GM23338 (cell line): ENCODE results near the gene SLC17A8.

ENCODE experiments used
- EZH2 ChIP-seq: fragments of 200-600 bp; sonication (generic); IDR thresholded peaks from one replicate; pipeline ENCODE4 v1.8.0; 2017; ENCODE audit warnings: antibody characterized with exemption, mild to moderate bottlenecking, low read depth; ENCODE audit not compliant: unreplicated experiment
- POLR2AphosphoS5 ChIP-seq: IDR thresholded peaks from 2 replicates; pipeline ENCODE4 v1.6.1; 2016; ENCODE audit warnings: antibody characterized with exemption, low read depth
- ZNF114 ChIP-seq: fragments of 250-450 bp; sonication (Bioruptor Pico); IDR thresholded peaks from 2 replicates; pipeline ENCODE4 v1.5.0; 2020; ENCODE audit warnings: mild to moderate bottlenecking, moderate library complexity
- TF ChIP-seq, protein P1 (sequence below), 2 experiments: fragments of 200-600 bp in 1 of 2; sonication (generic) in 1 of 2; conservative IDR thresholded peaks; 2 replicates each; pipeline versions ENCODE4 v1.5.1 to v1.6.1; 2016 to 2017; ENCODE audit warnings: antibody characterized with exemption in 2 of 2, low read depth in 2 of 2, mild to moderate bottlenecking in 2 of 2, moderate library complexity in 1 of 2
- TF ChIP-seq, protein P2 (sequence below): IDR thresholded peaks from one replicate; pipeline ENCODE4 v1.6.1; 2018; ENCODE audit warnings: antibody characterized with exemption; ENCODE audit not compliant: unreplicated experiment

DNA sequence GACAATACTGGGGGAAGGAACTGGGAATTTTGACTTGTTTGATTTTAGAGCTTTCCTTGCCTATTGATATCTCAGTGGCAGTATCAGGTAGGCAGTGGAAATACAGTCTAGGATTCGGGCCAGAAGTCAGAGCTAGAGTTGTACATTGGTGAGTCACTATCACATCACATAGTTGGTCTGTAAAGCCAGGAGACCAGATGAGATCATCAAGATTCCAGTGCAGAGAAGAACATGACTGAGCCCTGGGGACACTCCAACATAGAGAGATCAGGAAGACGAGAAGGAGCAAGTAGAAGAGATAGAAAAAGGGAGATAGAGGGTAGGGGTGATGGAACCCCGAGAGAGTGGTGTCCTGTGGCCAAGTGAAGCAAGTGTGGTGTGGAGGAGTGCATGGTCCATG lies 70.2 kb downstream of the SLC17A8 start:
- TF ChIP-seq, protein P1, sequence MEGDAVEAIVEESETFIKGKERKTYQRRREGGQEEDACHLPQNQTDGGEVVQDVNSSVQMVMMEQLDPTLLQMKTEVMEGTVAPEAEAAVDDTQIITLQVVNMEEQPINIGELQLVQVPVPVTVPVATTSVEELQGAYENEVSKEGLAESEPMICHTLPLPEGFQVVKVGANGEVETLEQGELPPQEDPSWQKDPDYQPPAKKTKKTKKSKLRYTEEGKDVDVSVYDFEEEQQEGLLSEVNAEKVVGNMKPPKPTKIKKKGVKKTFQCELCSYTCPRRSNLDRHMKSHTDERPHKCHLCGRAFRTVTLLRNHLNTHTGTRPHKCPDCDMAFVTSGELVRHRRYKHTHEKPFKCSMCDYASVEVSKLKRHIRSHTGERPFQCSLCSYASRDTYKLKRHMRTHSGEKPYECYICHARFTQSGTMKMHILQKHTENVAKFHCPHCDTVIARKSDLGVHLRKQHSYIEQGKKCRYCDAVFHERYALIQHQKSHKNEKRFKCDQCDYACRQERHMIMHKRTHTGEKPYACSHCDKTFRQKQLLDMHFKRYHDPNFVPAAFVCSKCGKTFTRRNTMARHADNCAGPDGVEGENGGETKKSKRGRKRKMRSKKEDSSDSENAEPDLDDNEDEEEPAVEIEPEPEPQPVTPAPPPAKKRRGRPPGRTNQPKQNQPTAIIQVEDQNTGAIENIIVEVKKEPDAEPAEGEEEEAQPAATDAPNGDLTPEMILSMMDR (conservative IDR thresholded peaks at IDR 0.05; ENCODE audit: low read depth in 2 of 2): no peak
- TF ChIP-seq POLR2AphosphoS5 (no peak), EZH2 (no peak), ZNF114 (no peak)
- TF ChIP-seq, protein P2, sequence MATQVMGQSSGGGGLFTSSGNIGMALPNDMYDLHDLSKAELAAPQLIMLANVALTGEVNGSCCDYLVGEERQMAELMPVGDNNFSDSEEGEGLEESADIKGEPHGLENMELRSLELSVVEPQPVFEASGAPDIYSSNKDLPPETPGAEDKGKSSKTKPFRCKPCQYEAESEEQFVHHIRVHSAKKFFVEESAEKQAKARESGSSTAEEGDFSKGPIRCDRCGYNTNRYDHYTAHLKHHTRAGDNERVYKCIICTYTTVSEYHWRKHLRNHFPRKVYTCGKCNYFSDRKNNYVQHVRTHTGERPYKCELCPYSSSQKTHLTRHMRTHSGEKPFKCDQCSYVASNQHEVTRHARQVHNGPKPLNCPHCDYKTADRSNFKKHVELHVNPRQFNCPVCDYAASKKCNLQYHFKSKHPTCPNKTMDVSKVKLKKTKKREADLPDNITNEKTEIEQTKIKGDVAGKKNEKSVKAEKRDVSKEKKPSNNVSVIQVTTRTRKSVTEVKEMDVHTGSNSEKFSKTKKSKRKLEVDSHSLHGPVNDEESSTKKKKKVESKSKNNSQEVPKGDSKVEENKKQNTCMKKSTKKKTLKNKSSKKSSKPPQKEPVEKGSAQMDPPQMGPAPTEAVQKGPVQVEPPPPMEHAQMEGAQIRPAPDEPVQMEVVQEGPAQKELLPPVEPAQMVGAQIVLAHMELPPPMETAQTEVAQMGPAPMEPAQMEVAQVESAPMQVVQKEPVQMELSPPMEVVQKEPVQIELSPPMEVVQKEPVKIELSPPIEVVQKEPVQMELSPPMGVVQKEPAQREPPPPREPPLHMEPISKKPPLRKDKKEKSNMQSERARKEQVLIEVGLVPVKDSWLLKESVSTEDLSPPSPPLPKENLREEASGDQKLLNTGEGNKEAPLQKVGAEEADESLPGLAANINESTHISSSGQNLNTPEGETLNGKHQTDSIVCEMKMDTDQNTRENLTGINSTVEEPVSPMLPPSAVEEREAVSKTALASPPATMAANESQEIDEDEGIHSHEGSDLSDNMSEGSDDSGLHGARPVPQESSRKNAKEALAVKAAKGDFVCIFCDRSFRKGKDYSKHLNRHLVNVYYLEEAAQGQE: no peak
